IMR-90 (cell line): ENCODE data around the gene NPDC1. TPM values are rescaled to one million over a fixed set of nuclear protein-coding genes. Genes with fewer than 3 reads are reported as not detected.

Experiments
- ATAC-seq: fragments of 200-7000 bp; cut with Tn5 transposase; 2 replicates; pipeline ENCODE4 v1.9.1; 2020; ENCODE audit warnings: low read depth, mild to moderate bottlenecking, moderate library complexity
- BruUV-seq: library from RNA; stranded (reverse); fragments of 400-500 nt; replicated peaks from 2 replicates; lab custom pipeline; 2021; lab: Mats Ljungman, UMichigan
- CTCF ChIA-PET: fragments of 300-600 bp; formaldehyde crosslinking; extraction: SDS; loops from one replicate; lab custom pipeline; 2021; ENCODE audit warnings: antibody characterized with exemption; lab: Yijun Ruan, JAX
- POLR2A ChIA-PET: fragments of 300-600 bp; sonication (Branson Sonifier 250); formaldehyde crosslinking; loops from one replicate; lab custom pipeline; 2022; ENCODE audit warnings: antibody characterized with exemption; ENCODE audit not compliant: unreplicated experiment; lab: Charles Lee
- DNase-seq: peaks from one replicate; pipeline ENCODE4 v3.0.0; 2013
- H2AFZ ChIP-seq: replicated peaks from 2 replicates; pipeline ENCODE3; 2013; ENCODE audit warnings: low read length, mild to moderate bottlenecking; ENCODE audit not compliant: poor library complexity
- H2AK5ac ChIP-seq: 2 replicates; pipeline ENCODE4 v1.6.1; 2013; ENCODE audit warnings: low read depth, low read length, inconsistent platforms
- H2AK9ac ChIP-seq: replicated peaks from 2 replicates; pipeline ENCODE3; 2013; ENCODE audit warnings: mild to moderate bottlenecking, low read depth, low read length, moderate library complexity; ENCODE audit not compliant: poor library complexity
- H2BK120ac ChIP-seq: 2 replicates; pipeline ENCODE4 v1.6.1; 2013; ENCODE audit warnings: low read depth, low read length, inconsistent platforms
- H2BK15ac ChIP-seq: 3 replicates; pipeline ENCODE4 v1.6.1; 2013; ENCODE audit warnings: low read depth, low read length, inconsistent platforms
- H2BK20ac ChIP-seq: 2 replicates; pipeline ENCODE4 v1.6.1; 2013; ENCODE audit warnings: low read depth, mild to moderate bottlenecking, inconsistent platforms, low read length, moderate library complexity
- H2BK5ac ChIP-seq: 2 replicates; pipeline ENCODE4 v1.6.1; 2013; ENCODE audit warnings: mild to moderate bottlenecking, low read depth, low read length, inconsistent platforms; ENCODE audit not compliant: poor library complexity, severe bottlenecking
- H3K14ac ChIP-seq: replicated peaks from 2 replicates; pipeline ENCODE4 v1.6.1; 2013; ENCODE audit warnings: low read depth, low read length, inconsistent platforms
- H3K18ac ChIP-seq: 2 replicates; pipeline ENCODE4 v1.6.1; 2013; ENCODE audit warnings: low read depth, low read length, control low read depth
- H3K23ac ChIP-seq: 2 replicates; pipeline ENCODE4 v1.6.1; 2013; ENCODE audit warnings: low read depth, low read length, inconsistent platforms
- H3K27ac ChIP-seq: 2 replicates; pipeline ENCODE4 v1.5.1; 2013; ENCODE audit warnings: mild to moderate bottlenecking, control low read depth, low read length; ENCODE audit not compliant: insufficient read depth
- H3K27me3 ChIP-seq: 2 replicates; pipeline ENCODE4 v1.6.1; 2013; ENCODE audit warnings: low read length; ENCODE audit not compliant: control insufficient read depth, insufficient read depth
- H3K36me3 ChIP-seq: 2 replicates; pipeline ENCODE4 v1.6.1; 2013; ENCODE audit warnings: low read length, mixed read lengths; ENCODE audit not compliant: control insufficient read depth, insufficient read depth
- H3K4ac ChIP-seq: 2 replicates; pipeline ENCODE4 v1.6.1; 2013; ENCODE audit warnings: low read depth, low read length, inconsistent platforms
- H3K4me1 ChIP-seq: 2 replicates; pipeline ENCODE4 v1.6.1; 2013; ENCODE audit warnings: low read length, mixed read lengths; ENCODE audit not compliant: control insufficient read depth, insufficient read depth
- H3K4me2 ChIP-seq: 2 replicates; pipeline ENCODE4 v1.6.1; 2013; ENCODE audit warnings: low read depth, mild to moderate bottlenecking, control low read depth, low read length, moderate library complexity
- H3K4me3 ChIP-seq: 2 replicates; pipeline ENCODE4 v1.5.1; 2013; ENCODE audit warnings: low read depth, mild to moderate bottlenecking, control low read depth, low read length, moderate library complexity; ENCODE audit not compliant: insufficient read depth
- H3K56ac ChIP-seq: 2 replicates; pipeline ENCODE4 v1.6.1; 2013; ENCODE audit warnings: low read length, inconsistent platforms; ENCODE audit not compliant: insufficient read depth; ENCODE audit errors: extremely low read depth
- H3K79me1 ChIP-seq, 2 experiments: 2 replicates each; pipeline ENCODE4 v1.6.1; 2013; ENCODE audit warnings: low read length in 2 of 2, inconsistent platforms in 1 of 2, low read depth in 1 of 2
- H3K9ac ChIP-seq: 2 replicates; pipeline ENCODE4 v1.6.1; 2013; ENCODE audit warnings: low read depth, low read length, control low read depth
- H3K9me1 ChIP-seq: 2 replicates; pipeline ENCODE4 v1.6.1; 2013; ENCODE audit warnings: low read length, inconsistent platforms; ENCODE audit not compliant: insufficient read depth
- H3K9me3 ChIP-seq: 2 replicates; pipeline ENCODE4 v1.6.1; 2013; ENCODE audit warnings: low read length; ENCODE audit not compliant: control insufficient read depth, insufficient read depth
- H4K20me1 ChIP-seq: 2 replicates; pipeline ENCODE4 v1.6.1; 2013; ENCODE audit warnings: low read length, inconsistent platforms; ENCODE audit not compliant: insufficient read depth
- H4K5ac ChIP-seq: 2 replicates; pipeline ENCODE4 v1.6.1; 2013; ENCODE audit warnings: mild to moderate bottlenecking, low read depth, low read length, control low read depth
- H4K8ac ChIP-seq, 2 experiments: 2 replicates each; pipeline ENCODE4 v1.6.1; 2013; ENCODE audit warnings: low read depth in 2 of 2, low read length in 2 of 2, control low read depth in 1 of 2, inconsistent platforms in 1 of 2
- H4K91ac ChIP-seq: 2 replicates; pipeline ENCODE4 v1.6.1; 2013; ENCODE audit warnings: low read depth, low read length, inconsistent platforms; ENCODE audit not compliant: insufficient read depth
- BHLHE40 ChIP-seq: fragments of 150-350 bp; IDR thresholded peaks from 2 replicates; pipeline ENCODE4 v1.6.1; 2016; ENCODE audit warnings: mild to moderate bottlenecking, low read depth, low read length
- FOS ChIP-seq: fragments of 150-350 bp; IDR thresholded peaks from 2 replicates; pipeline ENCODE4 v1.6.1; 2016; ENCODE audit warnings: low read depth, low read length
- MAFK ChIP-seq: IDR thresholded peaks from 2 replicates; pipeline ENCODE4 v1.6.1; 2012; ENCODE audit warnings: low read depth, low read length, improper control_type of control experiment
- MAZ ChIP-seq: IDR thresholded peaks from 2 replicates; pipeline ENCODE4 v1.6.1; 2012; ENCODE audit warnings: low read depth, mild to moderate bottlenecking, low read length, improper control_type of control experiment, moderate library complexity, borderline replicate concordance
- POLR2A ChIP-seq: IDR thresholded peaks from 2 replicates; pipeline ENCODE4 v1.6.1; 2012; ENCODE audit warnings: mild to moderate bottlenecking, low read depth, low read length
- RCOR1 ChIP-seq: IDR thresholded peaks from 2 replicates; pipeline ENCODE4 v1.6.1; 2012; ENCODE audit warnings: mild to moderate bottlenecking, low read length, improper control_type of control experiment; ENCODE audit not compliant: insufficient replicate concordance
- WGBS, 2 experiments: methylation state at CpG; one replicate each; pipeline versions ENCODE4 v1.1.5 to v1.1.7; 2013; ENCODE audit warnings: missing lambda C conversion rate in 2 of 2; ENCODE audit not compliant: insufficient read length in 1 of 2; ENCODE audit errors: extremely low coverage in 2 of 2; 5-methylcytosine and 5-hydroxymethylcytosine counted together
- dilution Hi-C: fragments of 300-500 bp; cut with HindIII; formaldehyde crosslinking; loops from one replicate; pipeline ENCODE4 v1.14.3; 2018; ENCODE audit warnings: low sequenced_read_pairs; ENCODE audit not compliant: unreplicated experiment
- in situ Hi-C: fragments of 300-500 bp; cut with MboI; formaldehyde crosslinking; loops from 3 replicates; pipeline ENCODE4 v1.14.3; 2019; ENCODE audit warnings: low sequenced_read_pairs, inconsistent platforms, mixed read lengths
- intact Hi-C: fragments of 100-400 bp; cut with micrococcal nuclease; formaldehyde crosslinking; loops from 2 replicates; pipeline ENCODE4 v1.10.0; 2022
- polyA plus RNA-seq, 3 experiments: library from polyadenylated mRNA; depleted of rRNA; stranded (reverse); fragments of >200 nt; gene quantifications; 2 replicates each; pipeline ENCODE4 v1.2.3, GENCODE V29; 2012; ENCODE audit warnings: low replicate concordance in 1 of 3
- total RNA-seq: library from RNA; depleted of rRNA; stranded (reverse); fragments of >200 nt; gene quantifications from 2 replicates; pipeline ENCODE4 v1.2.3, GENCODE V29; 2012
- TF ChIP-seq, protein P1 (sequence below): conservative IDR thresholded peaks from 2 replicates; pipeline ENCODE4 v1.5.1; 2012; ENCODE audit warnings: mild to moderate bottlenecking, low read depth, low read length, improper control_type of control experiment
- TF ChIP-seq, protein P2 (sequence below): fragments of 150-350 bp; IDR thresholded peaks from 2 replicates; pipeline ENCODE4 v1.6.1; 2017; ENCODE audit warnings: mild to moderate bottlenecking, antibody characterized with exemption, low read length, low read depth

Gene NPDC1
- total and polyA plus RNA-seq, 2 of the 4 experiments (the other 2 are of a cell fraction) = 2.7 to 58.1 TPM

DNA sequence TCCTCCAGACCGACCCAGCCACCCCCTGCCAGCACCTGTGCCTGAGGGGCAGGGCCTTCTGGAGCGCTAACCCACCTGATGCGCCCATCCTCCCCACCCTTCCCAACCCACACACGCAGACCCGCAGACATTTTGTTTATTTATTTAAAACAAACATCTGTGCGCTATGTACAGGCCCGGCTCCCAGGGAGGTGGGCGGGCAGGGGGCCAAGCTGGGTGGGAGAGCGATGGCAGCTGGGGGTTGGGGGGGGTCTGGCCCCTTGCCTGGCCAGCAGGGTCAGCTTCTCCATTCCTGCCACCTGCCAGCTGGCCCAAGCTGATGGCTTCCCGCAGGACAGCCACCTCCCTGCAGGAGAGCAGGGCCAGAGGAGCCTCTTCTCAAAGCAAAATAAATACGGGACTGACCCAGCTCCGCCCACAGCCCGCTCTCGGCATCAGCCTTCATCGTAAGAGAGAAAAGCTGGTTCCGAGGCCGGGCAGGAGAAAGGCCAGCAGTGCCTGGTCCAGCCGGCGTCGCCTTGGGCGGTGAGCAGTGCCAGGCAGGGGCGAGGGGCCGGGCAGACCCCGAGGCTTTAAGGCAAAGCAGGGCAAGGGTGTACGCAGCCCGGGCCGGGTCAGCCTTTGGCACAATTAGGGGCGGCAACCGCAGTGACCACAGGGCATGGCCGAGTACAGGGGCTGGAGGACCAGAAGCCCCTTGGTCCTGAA is 38.7 kb downstream of the NPDC1 start:
- Histone ChIP-seq H4K8ac (no peak overlapping the region), H3K23ac (no peak overlapping the region), H2AK5ac (0 out of 2 replicates have a peak overlapping the region, but pooled peaks have one; percentile 10), H3K9me3 (no peaks in the 10 kb centered on the region), H2BK15ac (no peak overlapping the region), H2AK9ac (peak overlapping the region; percentile 74), H3K79me1 (no peaks in the 10 kb centered on the region), H3K36me3 (peaks cover 18% of the 10 kb centered on the region), H3K4me1 (peaks cover 11% of the 10 kb centered on the region), H3K14ac (no peak overlapping the region), H3K56ac (no peak overlapping the region), H3K4me2 (0 out of 2 replicates have a peak overlapping the region, but pooled peaks have one; percentile 5), H3K27me3 (no peaks in the 10 kb centered on the region), H3K9ac (no peak overlapping the region), H4K5ac (no peak overlapping the region), H4K20me1 (peaks cover 8% of the 10 kb centered on the region), H3K4me3 (no peak overlapping the region), H4K91ac (no peak overlapping the region), H2AFZ (peak overlapping the region; percentile 51), H3K4ac (no peak overlapping the region), H3K9me1 (peaks cover 5% of the 10 kb centered on the region; the same call in 1 of the 2 replicates), H3K27ac (no peak overlapping the region), H3K18ac (no peak overlapping the region), H2BK20ac (no peak overlapping the region), H2BK5ac (no peak overlapping the region), H2BK120ac (no peak overlapping the region)
- in situ Hi-C loops (no loop called here), intact Hi-C loops (loop anchor here (2.0 kb wide), 1 partner anchor 22 kb away; the partner anchor contains the start of gene ABCA2), dilution Hi-C loops (no loop called here)
- no TSS peak for BruUV-seq
- ATAC-seq (peak; percentile 89), DNase-seq (peak; percentile 61)
- 51% methylated on average over 10 of the region's 30 CpGs; no CpG with 5 or more reads in 1 of the 2 experiments for WGBS, 2 experiments
- ChIA-PET CTCF (interaction anchor here (0.6 to 0.9 kb wide), 2 partner anchors 22 to 27 kb away, joined by 3 read pairs; no protein-coding TSS in a partner anchor), POLR2A (no interaction called here)
- TF ChIP-seq FOS (no peak), MAZ (peak; percentile 11; the same call in 1 of the 2 replicates), RCOR1 (peak; percentile 75), BHLHE40 (no peak), POLR2A (no peak), MAFK (no peak)
- TF ChIP-seq, protein P1, sequence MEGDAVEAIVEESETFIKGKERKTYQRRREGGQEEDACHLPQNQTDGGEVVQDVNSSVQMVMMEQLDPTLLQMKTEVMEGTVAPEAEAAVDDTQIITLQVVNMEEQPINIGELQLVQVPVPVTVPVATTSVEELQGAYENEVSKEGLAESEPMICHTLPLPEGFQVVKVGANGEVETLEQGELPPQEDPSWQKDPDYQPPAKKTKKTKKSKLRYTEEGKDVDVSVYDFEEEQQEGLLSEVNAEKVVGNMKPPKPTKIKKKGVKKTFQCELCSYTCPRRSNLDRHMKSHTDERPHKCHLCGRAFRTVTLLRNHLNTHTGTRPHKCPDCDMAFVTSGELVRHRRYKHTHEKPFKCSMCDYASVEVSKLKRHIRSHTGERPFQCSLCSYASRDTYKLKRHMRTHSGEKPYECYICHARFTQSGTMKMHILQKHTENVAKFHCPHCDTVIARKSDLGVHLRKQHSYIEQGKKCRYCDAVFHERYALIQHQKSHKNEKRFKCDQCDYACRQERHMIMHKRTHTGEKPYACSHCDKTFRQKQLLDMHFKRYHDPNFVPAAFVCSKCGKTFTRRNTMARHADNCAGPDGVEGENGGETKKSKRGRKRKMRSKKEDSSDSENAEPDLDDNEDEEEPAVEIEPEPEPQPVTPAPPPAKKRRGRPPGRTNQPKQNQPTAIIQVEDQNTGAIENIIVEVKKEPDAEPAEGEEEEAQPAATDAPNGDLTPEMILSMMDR = no peak
- TF ChIP-seq, protein P2, sequence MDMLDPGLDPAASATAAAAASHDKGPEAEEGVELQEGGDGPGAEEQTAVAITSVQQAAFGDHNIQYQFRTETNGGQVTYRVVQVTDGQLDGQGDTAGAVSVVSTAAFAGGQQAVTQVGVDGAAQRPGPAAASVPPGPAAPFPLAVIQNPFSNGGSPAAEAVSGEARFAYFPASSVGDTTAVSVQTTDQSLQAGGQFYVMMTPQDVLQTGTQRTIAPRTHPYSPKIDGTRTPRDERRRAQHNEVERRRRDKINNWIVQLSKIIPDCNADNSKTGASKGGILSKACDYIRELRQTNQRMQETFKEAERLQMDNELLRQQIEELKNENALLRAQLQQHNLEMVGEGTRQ = no peak
